SK-N-SH treated with all-trans-retinoic acid at 6 μM for 48 hours (cell line): ENCODE results near the gene SLC6A19.

Experiments
- ATAC-seq: fragments of 200-7000 bp; cut with Tn5 transposase; 3 replicates; pipeline ENCODE4 v1.9.1; 2020; ENCODE audit warnings: mild to moderate bottlenecking, moderate library complexity
- BACH2 ChIP-seq: fragments of 250-450 bp; sonication (Bioruptor Pico); IDR thresholded peaks from 2 replicates; pipeline ENCODE4 v1.9.0; 2021; ENCODE audit warnings: mild to moderate bottlenecking, borderline replicate concordance
- GLIS3 ChIP-seq: fragments of 250-450 bp; sonication (Bioruptor Pico); IDR thresholded peaks from 2 replicates; pipeline ENCODE4 v1.5.0; 2020; ENCODE audit warnings: mild to moderate bottlenecking, moderate library complexity
- ISL1 ChIP-seq: fragments of 250-450 bp; sonication (Bioruptor Pico); IDR thresholded peaks from 2 replicates; pipeline ENCODE4 v2.1.2; 2022; ENCODE audit warnings: mild to moderate bottlenecking, moderate library complexity
- OSR1 ChIP-seq: fragments of 250-450 bp; sonication (Bioruptor Pico); IDR thresholded peaks from 2 replicates; pipeline ENCODE4 v1.8.0; 2022; ENCODE audit warnings: moderate library complexity, mild to moderate bottlenecking, inconsistent platforms
- PPARA ChIP-seq: fragments of 250-450 bp; sonication (Bioruptor Pico); IDR thresholded peaks from 2 replicates; pipeline ENCODE4 v1.5.0; 2020; ENCODE audit warnings: mild to moderate bottlenecking, borderline replicate concordance
- RARB ChIP-seq: fragments of 250-450 bp; sonication (Bioruptor Pico); IDR thresholded peaks from 2 replicates; pipeline ENCODE4 v1.8.0; 2021; ENCODE audit warnings: mild to moderate bottlenecking, moderate library complexity
- SNAI2 ChIP-seq: fragments of 250-450 bp; sonication (Bioruptor Pico); IDR thresholded peaks from 2 replicates; pipeline ENCODE4 v1.5.0; 2020; ENCODE audit warnings: mild to moderate bottlenecking, moderate library complexity
- TCF4 ChIP-seq: fragments of 250-450 bp; sonication (Bioruptor Pico); IDR thresholded peaks from 2 replicates; pipeline ENCODE4 v1.8.0; 2021; ENCODE audit warnings: mild to moderate bottlenecking, moderate library complexity, borderline replicate concordance
- ZC3H10 ChIP-seq: fragments of 250-450 bp; sonication (Bioruptor Pico); IDR thresholded peaks from 2 replicates; pipeline ENCODE4 v1.5.1; 2021; ENCODE audit warnings: mild to moderate bottlenecking, moderate library complexity
- ZFP3 ChIP-seq: fragments of 250-450 bp; sonication (Bioruptor Pico); IDR thresholded peaks from 2 replicates; pipeline ENCODE4 v1.5.0; 2020; ENCODE audit warnings: mild to moderate bottlenecking, moderate library complexity
- ZFP30 ChIP-seq: fragments of 450-650 bp; formaldehyde crosslinking; IDR thresholded peaks from 2 replicates; pipeline ENCODE4 v1.5.0; 2022; ENCODE audit warnings: mild to moderate bottlenecking, moderate library complexity
- ZNF8 ChIP-seq: fragments of 450-650 bp; formaldehyde crosslinking; IDR thresholded peaks from 2 replicates; pipeline ENCODE4 v1.5.0; 2020; ENCODE audit warnings: mild to moderate bottlenecking, moderate library complexity
- TF ChIP-seq, protein P1 (sequence below): fragments of 250-450 bp; sonication (Bioruptor Pico); IDR thresholded peaks from 2 replicates; pipeline ENCODE4 v1.5.0; 2020; ENCODE audit warnings: mild to moderate bottlenecking, moderate library complexity
- TF ChIP-seq, protein P2 (sequence below): fragments of 250-450 bp; sonication (Bioruptor Pico); IDR thresholded peaks from 2 replicates; pipeline ENCODE4 v1.8.0; 2020; ENCODE audit warnings: mild to moderate bottlenecking, moderate library complexity, borderline replicate concordance
- TF ChIP-seq, protein P3 (sequence below): fragments of 250-450 bp; sonication (Bioruptor Pico); IDR thresholded peaks from 2 replicates; pipeline ENCODE4 v1.5.1; 2020; ENCODE audit warnings: low read depth, mild to moderate bottlenecking, moderate library complexity
- TF ChIP-seq, protein P4 (sequence below): fragments of 250-450 bp; sonication (Bioruptor Pico); IDR thresholded peaks from 2 replicates; pipeline ENCODE4 v1.8.0; 2021; ENCODE audit warnings: low read depth, mild to moderate bottlenecking, moderate library complexity, borderline replicate concordance
- TF ChIP-seq, protein P5 (sequence below): fragments of 250-450 bp; sonication (Bioruptor Pico); IDR thresholded peaks from 2 replicates; pipeline ENCODE4 v1.5.1; 2021; ENCODE audit warnings: mild to moderate bottlenecking, moderate library complexity

SLC6A19 gene

DNA sequence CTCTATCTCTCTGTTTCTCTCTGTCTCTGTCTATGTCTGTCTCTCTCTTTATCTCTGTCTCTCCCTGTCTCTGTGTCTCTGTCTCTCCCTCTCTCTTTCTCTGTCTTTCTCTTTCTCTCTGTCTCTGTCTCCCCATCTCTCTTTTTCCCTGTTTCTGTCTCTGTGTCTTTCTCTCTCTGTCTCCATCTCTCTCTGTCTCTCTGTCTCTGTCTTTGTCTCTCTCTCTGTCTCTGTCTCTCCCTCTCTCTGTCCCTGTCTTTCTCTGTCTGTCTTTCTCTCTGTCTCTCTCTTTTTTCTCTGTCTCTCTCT is 2.1 kb upstream of the SLC6A19 start:
- no peak for ATAC-seq
- TF ChIP-seq PPARA = no peak
- TF ChIP-seq, protein P1, sequence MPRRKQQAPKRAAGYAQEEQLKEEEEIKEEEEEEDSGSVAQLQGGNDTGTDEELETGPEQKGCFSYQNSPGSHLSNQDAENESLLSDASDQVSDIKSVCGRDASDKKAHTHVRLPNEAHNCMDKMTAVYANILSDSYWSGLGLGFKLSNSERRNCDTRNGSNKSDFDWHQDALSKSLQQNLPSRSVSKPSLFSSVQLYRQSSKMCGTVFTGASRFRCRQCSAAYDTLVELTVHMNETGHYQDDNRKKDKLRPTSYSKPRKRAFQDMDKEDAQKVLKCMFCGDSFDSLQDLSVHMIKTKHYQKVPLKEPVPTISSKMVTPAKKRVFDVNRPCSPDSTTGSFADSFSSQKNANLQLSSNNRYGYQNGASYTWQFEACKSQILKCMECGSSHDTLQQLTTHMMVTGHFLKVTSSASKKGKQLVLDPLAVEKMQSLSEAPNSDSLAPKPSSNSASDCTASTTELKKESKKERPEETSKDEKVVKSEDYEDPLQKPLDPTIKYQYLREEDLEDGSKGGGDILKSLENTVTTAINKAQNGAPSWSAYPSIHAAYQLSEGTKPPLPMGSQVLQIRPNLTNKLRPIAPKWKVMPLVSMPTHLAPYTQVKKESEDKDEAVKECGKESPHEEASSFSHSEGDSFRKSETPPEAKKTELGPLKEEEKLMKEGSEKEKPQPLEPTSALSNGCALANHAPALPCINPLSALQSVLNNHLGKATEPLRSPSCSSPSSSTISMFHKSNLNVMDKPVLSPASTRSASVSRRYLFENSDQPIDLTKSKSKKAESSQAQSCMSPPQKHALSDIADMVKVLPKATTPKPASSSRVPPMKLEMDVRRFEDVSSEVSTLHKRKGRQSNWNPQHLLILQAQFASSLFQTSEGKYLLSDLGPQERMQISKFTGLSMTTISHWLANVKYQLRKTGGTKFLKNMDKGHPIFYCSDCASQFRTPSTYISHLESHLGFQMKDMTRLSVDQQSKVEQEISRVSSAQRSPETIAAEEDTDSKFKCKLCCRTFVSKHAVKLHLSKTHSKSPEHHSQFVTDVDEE = no peak
- TF ChIP-seq ZNF8 (CRISPR knock-in tag) = no peak
- TF ChIP-seq, protein P2, sequence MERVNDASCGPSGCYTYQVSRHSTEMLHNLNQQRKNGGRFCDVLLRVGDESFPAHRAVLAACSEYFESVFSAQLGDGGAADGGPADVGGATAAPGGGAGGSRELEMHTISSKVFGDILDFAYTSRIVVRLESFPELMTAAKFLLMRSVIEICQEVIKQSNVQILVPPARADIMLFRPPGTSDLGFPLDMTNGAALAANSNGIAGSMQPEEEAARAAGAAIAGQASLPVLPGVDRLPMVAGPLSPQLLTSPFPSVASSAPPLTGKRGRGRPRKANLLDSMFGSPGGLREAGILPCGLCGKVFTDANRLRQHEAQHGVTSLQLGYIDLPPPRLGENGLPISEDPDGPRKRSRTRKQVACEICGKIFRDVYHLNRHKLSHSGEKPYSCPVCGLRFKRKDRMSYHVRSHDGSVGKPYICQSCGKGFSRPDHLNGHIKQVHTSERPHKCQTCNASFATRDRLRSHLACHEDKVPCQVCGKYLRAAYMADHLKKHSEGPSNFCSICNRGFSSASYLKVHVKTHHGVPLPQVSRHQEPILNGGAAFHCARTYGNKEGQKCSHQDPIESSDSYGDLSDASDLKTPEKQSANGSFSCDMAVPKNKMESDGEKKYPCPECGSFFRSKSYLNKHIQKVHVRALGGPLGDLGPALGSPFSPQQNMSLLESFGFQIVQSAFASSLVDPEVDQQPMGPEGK (CRISPR knock-in tag) = no peak
- no peak for TF ChIP-seq TCF4 (CRISPR knock-in tag)
- TF ChIP-seq BACH2 (CRISPR knock-in tag) = no peak
- TF ChIP-seq, protein P3, sequence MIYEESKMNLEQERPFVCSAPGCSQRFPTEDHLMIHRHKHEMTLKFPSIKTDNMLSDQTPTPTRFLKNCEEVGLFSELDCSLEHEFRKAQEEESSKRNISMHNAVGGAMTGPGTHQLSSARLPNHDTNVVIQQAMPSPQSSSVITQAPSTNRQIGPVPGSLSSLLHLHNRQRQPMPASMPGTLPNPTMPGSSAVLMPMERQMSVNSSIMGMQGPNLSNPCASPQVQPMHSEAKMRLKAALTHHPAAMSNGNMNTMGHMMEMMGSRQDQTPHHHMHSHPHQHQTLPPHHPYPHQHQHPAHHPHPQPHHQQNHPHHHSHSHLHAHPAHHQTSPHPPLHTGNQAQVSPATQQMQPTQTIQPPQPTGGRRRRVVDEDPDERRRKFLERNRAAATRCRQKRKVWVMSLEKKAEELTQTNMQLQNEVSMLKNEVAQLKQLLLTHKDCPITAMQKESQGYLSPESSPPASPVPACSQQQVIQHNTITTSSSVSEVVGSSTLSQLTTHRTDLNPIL = no peak
- TF ChIP-seq, protein P4, sequence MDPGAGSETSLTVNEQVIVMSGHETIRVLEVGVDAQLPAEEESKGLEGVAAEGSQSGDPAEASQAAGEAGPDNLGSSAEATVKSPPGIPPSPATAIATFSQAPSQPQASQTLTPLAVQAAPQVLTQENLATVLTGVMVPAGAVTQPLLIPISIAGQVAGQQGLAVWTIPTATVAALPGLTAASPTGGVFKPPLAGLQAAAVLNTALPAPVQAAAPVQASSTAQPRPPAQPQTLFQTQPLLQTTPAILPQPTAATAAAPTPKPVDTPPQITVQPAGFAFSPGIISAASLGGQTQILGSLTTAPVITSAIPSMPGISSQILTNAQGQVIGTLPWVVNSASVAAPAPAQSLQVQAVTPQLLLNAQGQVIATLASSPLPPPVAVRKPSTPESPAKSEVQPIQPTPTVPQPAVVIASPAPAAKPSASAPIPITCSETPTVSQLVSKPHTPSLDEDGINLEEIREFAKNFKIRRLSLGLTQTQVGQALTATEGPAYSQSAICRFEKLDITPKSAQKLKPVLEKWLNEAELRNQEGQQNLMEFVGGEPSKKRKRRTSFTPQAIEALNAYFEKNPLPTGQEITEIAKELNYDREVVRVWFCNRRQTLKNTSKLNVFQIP (CRISPR knock-in tag) = no peak
- TF ChIP-seq ISL1 (CRISPR knock-in tag) = no peak
- no peak for TF ChIP-seq RARB
- TF ChIP-seq ZC3H10 (CRISPR knock-in tag) = no peak
- no peak for TF ChIP-seq SNAI2 (CRISPR knock-in tag)
- no peak for TF ChIP-seq GLIS3 (CRISPR knock-in tag)

DNA sequence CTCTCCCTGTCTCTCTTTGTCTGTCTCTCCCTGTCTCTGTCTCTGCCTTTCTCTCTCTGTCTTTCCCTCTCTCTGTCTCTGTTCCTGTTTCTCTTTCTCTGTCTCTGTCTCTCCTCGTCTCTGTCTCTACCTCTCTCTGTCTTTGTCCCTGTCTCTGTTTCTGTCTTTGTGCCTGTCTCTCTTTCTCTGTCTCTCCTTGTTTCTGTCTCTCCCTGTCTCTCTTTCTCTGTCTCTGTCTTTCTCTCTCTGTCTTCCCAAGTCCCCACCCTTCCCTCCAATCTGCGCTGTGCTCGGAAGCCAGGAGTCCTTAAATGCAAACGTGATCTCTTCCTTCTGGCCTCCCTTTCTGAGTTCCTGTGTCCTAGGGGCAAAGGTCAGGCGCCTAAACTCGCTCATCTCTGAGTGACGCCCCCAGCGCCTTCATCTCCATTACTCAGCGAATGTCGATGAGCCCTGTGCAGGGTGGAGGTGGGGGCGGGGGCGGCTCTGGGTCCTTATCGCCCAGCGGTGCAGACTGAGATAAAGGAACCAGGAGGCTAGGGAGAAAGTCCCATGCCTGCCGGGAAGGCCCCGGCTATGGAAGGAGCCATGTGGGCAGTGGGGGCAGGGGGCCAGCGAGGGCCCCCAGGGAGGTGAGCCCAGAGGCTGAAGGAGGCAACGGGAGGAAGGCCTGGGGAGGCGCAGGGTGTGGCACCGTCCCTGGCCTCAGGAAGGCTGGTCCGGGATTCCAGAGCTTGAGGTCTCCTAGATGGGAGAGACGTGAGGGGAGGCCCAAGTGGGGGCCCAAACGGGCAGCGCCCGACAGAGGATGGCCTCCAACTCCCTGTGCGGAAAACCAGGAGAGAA is 1.5 kb upstream of the SLC6A19 start:
- ATAC-seq = no peak
- TF ChIP-seq BACH2 (CRISPR knock-in tag) (no peak), ZFP30 (no peak), OSR1 (CRISPR knock-in tag) (no peak), ZFP3 (no peak), ZNF8 (CRISPR knock-in tag) (no peak)
- TF ChIP-seq, protein P4 (CRISPR knock-in tag) = no peak

DNA sequence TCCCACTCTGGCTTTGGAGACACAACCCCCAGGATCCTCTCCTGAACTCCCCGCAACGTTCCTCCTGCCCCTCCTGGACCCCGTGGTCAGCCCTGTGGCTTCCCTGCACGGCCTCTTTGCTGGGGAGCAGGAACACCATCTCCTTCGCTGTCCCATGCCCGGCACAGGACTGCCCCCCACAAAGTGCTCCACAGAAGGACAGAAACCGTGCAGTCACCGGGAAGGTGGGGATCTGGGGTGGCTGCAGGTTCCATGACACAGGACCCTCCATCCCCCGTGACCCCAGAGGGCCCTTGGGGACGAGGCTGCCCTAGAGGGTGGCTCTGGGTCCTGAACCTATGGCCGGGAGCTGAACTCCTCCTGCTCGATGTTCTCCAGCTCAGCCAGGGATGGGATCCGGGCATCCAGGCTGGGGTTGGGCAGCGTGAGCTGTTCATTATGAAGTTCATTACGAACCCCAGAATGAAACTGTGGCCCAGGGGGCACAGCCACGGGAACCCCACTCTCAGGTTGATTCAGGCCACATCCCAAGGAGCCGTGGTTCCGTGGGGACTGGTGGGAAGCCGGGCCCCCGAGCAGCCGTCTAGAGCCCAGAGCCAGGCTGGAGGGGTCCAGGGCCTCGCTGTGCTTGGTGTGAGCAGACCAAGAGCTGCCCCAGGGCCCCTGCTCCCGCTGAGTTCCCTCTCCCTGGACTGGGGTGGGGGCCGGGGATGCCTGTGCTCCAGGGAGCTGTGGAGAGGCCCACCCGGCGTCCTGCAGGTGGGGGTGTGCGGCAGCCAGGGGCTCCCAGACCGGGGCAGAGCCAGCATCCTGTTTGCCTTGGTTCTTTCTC is 684 bp upstream of the SLC6A19 start:
- TF ChIP-seq, protein P5, sequence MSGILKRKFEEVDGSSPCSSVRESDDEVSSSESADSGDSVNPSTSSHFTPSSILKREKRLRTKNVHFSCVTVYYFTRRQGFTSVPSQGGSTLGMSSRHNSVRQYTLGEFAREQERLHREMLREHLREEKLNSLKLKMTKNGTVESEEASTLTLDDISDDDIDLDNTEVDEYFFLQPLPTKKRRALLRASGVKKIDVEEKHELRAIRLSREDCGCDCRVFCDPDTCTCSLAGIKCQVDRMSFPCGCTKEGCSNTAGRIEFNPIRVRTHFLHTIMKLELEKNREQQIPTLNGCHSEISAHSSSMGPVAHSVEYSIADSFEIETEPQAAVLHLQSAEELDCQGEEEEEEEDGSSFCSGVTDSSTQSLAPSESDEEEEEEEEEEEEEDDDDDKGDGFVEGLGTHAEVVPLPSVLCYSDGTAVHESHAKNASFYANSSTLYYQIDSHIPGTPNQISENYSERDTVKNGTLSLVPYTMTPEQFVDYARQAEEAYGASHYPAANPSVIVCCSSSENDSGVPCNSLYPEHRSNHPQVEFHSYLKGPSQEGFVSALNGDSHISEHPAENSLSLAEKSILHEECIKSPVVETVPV (CRISPR knock-in tag) = no peak
- TF ChIP-seq ZFP3 = no peak
- TF ChIP-seq, protein P1 = no peak

More for the DNA sequence above, 684 bp upstream of the SLC6A19 start:
- ATAC-seq = no peak; the same call in 2 of the 3 replicates
